ENCODE measurements around the gene BCL2L13. TPM values are rescaled to one million over a fixed set of nuclear protein-coding genes. Genes with fewer than 3 reads are reported as not detected.
"Not testable (repeated sequence)": the region's sequence is repeated elsewhere in the genome, so short reads cannot be mapped to it uniquely, and the experiment has no call there.

The BCL2L13 gene
- total RNA-seq, 6 experiments from 2014 or later: 26.2 to 44.5 (median 37.3) TPM

GRCh38 chr22:17656870-17657395 is 18.4 kb downstream of the BCL2L13 start:
- Histone ChIP-seq H3K4me1 (peaks cover 0 to 11% (median 2%) of the 10 kb centered on the region in 4 donors), H3K27me3 (no peaks in the 10 kb centered on the region), H3K4me3 (no peak overlapping the region), H3K27ac (no peak overlapping the region), H3K9me3 (no peaks in the 10 kb centered on the region), H3K36me3 (peaks cover 0 to 33% (median 3%) of the 10 kb centered on the region in 4 donors)
- ATAC-seq (no peak), DNase-seq (no peak)
- intact Hi-C loops (cut with DNase I): no loop called here
- 97% methylated on average over 6 of the region's 10 CpGs for WGBS (ENCODE audit: insufficient coverage, low coverage, low lambda C conversion rate, missing lambda C conversion rate)
- no peak for TF ChIP-seq CTCF (IDR thresholded peaks at IDR 0.05)
- no peak for TF ChIP-seq POLR2A (IDR thresholded peaks at IDR 0.05)

- TF ChIP-seq CTCF (IDR thresholded peaks at IDR 0.05) (no peak), POLR2A (IDR thresholded peaks at IDR 0.05) (no peak)
- DNase-seq: peak in 2 of 3 donors; percentile 81 to 87
- Histone ChIP-seq H3K9me3 (no peaks in the 10 kb centered on the region), H3K27ac (peak overlapping the region in 1 of 3 donors; percentile 53), H3K4me1 (peaks cover 0 to 17% (median 0%) of the 10 kb centered on the region in 4 donors), H3K27me3 (no peaks in the 10 kb centered on the region), H3K4me3 (no peak overlapping the region), H3K36me3 (peaks cover 0 to 26% (median 4%) of the 10 kb centered on the region in 4 donors)
- peak in 3 of 4 donors; percentile 41 to 95 (median 57) for ATAC-seq
- WGBS (ENCODE audit: insufficient coverage, low coverage, low lambda C conversion rate, missing lambda C conversion rate): 8% methylated on average over 2 of the region's 6 CpGs
- intact Hi-C loops (cut with DNase I): no loop called here
Measured at GRCh38 chr22:17664414-17665055, 26.0 kb downstream of the BCL2L13 start.

GRCh38 chr22:17665248-17665647 is 26.7 kb downstream of the BCL2L13 start:
- Histone ChIP-seq H3K4me3 (no peak overlapping the region), H3K27me3 (no peaks in the 10 kb centered on the region), H3K36me3 (peaks cover 0 to 23% (median 5%) of the 10 kb centered on the region in 4 donors), H3K27ac (peak overlapping the region in 1 of 3 donors; percentile 53), H3K9me3 (no peaks in the 10 kb centered on the region), H3K4me1 (peaks cover 0 to 17% (median 0%) of the 10 kb centered on the region in 4 donors)
- ATAC-seq (no peak), DNase-seq (no peak)
- intact Hi-C loops (cut with DNase I): no loop called here
- 81% methylated on average over 3 of the region's 3 CpGs for WGBS (ENCODE audit: insufficient coverage, low coverage, low lambda C conversion rate, missing lambda C conversion rate)
- TF ChIP-seq POLR2A (IDR thresholded peaks at IDR 0.05): no peak
- no peak for TF ChIP-seq CTCF (IDR thresholded peaks at IDR 0.05)

GRCh38 chr22:17665854-17666253 is 27.3 kb downstream of the BCL2L13 start:
- intact Hi-C loops (cut with DNase I): no loop called here
- ATAC-seq (no peak), DNase-seq (no peak)
- Histone ChIP-seq H3K4me1 (peaks cover 0 to 17% (median 0%) of the 10 kb centered on the region in 4 donors), H3K27ac (no peak overlapping the region), H3K9me3 (no peaks in the 10 kb centered on the region), H3K27me3 (no peaks in the 10 kb centered on the region), H3K36me3 (peaks cover 0 to 24% (median 5%) of the 10 kb centered on the region in 4 donors), H3K4me3 (no peak overlapping the region)
- TF ChIP-seq CTCF (IDR thresholded peaks at IDR 0.05) (no peak), POLR2A (IDR thresholded peaks at IDR 0.05) (no peak)
- WGBS (ENCODE audit: insufficient coverage, low coverage, low lambda C conversion rate, missing lambda C conversion rate): 61% methylated on average over 3 of the region's 3 CpGs

- peaks cover 0 to 18% (median 4%) of the 10 kb centered on the region in 4 donors for H3K4me1 ChIP-seq
- H3K36me3 ChIP-seq; H3K27me3 ChIP-seq; H3K4me3 ChIP-seq; H3K9me3 ChIP-seq; DNase-seq; ATAC-seq; intact Hi-C loops (cut with DNase I); H3K27ac ChIP-seq: not testable (repeated sequence)
- 94% methylated on average over 6 of the region's 10 CpGs for WGBS (ENCODE audit: insufficient coverage, low coverage, low lambda C conversion rate, missing lambda C conversion rate)
Measured at GRCh38 chr22:17671521-17672092, 33.0 kb downstream of the BCL2L13 start.

Data from right lobe of liver (tissue), 6 donors.